ENCODE measurements around the gene B3GNT5.

DNA sequence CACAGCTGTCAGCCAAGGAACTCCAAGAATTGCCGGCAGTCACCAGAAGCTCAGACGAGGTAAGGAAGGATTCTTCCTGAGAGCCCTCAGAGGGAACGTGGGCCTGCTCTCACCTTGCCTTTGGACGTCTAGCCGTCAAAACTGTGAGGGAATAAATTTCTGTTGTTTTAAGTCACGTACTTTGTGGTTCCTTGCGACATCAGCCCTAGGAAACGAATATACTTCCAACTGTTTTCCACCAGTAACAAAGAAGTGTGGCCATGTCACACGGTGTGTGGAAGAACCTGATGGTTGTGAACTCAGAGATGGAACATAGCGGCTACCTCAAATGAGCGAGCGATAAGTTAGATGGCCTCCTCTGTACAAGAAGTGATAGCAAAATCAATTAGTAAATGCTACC, 41.0 kb upstream of the B3GNT5 start:
- TF ChIP-seq, protein P1, sequence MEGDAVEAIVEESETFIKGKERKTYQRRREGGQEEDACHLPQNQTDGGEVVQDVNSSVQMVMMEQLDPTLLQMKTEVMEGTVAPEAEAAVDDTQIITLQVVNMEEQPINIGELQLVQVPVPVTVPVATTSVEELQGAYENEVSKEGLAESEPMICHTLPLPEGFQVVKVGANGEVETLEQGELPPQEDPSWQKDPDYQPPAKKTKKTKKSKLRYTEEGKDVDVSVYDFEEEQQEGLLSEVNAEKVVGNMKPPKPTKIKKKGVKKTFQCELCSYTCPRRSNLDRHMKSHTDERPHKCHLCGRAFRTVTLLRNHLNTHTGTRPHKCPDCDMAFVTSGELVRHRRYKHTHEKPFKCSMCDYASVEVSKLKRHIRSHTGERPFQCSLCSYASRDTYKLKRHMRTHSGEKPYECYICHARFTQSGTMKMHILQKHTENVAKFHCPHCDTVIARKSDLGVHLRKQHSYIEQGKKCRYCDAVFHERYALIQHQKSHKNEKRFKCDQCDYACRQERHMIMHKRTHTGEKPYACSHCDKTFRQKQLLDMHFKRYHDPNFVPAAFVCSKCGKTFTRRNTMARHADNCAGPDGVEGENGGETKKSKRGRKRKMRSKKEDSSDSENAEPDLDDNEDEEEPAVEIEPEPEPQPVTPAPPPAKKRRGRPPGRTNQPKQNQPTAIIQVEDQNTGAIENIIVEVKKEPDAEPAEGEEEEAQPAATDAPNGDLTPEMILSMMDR (IDR thresholded peaks at IDR 0.05 in 4 of 5, conservative IDR thresholded peaks at IDR 0.05 in 1 of 5): no peak
- no peak for TF ChIP-seq POLR2A (IDR thresholded peaks at IDR 0.05)

Data from gastrocnemius medialis (tissue), 4 donors.